NAMALWA (cell line): ENCODE results near the gene GALNT11.
A peak's percentile ranks its signal among the peaks of the same experiment; 100 is the strongest.
"Not testable (repeated sequence)": the region's sequence is repeated elsewhere in the genome, so short reads cannot be mapped to it uniquely, and the experiment has no call there.

ENCODE experiments used
- DNase-seq: peaks from one replicate; pipeline ENCODE4 v3.0.0-alpha.2; 2015; ENCODE audit warnings: low spot score

Gene GALNT11

DNA sequence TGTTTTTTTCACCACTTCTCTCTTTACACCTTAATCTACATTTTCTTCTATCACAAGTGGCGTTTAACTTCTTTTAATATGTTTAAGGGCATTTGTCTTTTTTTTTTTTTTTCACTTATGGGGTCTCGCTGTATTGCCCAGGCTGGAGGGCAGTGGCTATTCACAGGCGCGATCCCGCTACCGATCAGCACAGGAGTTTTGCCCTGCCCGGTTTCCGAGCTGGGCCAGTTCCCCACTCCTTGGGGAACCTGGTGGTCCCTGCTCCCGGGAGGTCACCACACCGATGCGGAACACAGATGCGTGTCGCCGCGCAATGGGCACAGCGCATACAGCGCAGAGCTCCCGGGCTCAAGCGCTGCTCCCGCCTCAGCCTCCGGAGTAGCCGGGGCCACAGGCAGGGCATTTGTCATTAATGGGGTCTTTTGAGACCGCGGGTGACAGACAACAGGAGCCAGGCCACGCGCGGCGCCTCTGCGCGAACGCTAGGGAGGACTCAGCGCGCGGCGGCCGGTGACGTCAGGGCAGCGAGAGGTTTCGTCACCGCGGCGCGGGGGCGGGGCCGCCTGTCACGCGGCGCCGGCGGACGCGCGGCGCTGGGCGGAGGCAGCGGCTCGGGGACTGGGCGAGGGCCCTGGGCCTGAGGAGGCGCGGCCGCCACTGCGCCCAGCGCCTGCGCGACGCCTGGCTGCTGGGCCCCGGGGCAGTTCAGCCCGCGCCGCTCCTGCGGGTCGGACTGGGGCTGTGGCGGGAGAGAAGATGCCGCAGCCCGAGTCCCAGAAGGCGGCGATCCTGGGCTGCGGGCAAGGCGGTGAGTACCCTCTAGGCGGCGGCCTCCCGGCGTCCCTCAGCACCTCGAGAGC lies at the start of gene GALNT11:
TSS of gene GALNT11 (plus strand) at position 598 of the 860 bp plus-strand sequence. CDS start 68,554 bp downstream, outside the sequence.
- DNase-seq = no peak

DNA sequence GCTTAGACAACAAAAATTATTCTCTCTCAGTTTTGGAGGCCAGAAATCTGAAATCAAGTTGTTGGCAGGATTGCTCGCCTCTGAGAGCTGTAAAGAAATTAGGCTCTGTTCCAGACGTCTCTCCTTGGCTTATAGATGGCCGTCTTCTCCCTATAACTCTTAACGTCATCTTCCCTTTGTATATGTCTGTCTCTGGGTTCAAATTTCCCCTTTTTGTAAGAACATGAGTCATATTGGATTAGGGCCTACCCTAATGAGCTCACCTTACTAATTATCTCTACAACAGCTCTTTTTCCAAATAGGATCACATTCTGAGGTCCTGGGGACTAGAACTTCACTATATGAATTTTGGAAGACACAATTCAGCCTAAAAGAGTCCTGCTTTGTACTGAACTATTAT lies 46.9 kb upstream of the GALNT11 start:
- no peak for DNase-seq

DNA sequence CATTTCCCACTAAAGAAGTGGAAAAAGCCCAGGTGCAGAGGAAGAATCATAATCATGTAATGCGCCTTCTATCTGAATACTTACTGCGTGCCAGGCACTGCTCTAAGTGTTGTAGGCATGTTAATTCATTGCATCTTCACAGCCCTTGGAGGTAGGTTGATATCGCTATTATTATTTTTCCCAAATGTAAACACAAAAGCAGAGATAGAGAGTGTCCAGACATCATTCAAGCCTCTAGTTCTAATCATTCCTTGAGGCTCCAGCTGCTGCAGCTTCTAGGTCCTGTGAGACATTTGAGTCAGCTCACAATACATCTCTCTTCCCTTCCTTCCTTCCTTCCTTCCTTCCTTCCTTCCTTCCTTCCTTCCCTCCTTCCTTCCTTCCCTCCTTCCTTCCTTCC lies 44.3 kb upstream of the GALNT11 start:
- DNase-seq = no peak

DNA sequence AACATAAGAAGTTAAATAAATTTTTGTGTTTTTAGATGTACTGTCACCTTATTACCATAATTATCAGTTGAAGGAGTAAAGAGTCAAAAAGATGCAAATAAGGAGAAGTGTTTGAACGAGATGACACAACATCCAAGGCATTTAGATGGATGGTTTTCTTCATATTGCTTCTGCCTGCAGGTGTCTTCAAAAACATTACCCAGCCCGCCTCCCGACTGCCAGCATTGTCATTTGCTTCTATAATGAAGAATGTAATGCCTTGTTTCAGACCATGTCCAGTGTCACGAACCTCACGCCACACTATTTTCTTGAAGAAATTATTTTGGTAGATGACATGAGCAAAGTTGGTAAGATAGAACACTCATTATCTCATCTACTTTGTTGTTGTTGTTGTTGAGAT lies 42.7 kb upstream of the GALNT11 start:
- DNase-seq = no peak

DNA sequence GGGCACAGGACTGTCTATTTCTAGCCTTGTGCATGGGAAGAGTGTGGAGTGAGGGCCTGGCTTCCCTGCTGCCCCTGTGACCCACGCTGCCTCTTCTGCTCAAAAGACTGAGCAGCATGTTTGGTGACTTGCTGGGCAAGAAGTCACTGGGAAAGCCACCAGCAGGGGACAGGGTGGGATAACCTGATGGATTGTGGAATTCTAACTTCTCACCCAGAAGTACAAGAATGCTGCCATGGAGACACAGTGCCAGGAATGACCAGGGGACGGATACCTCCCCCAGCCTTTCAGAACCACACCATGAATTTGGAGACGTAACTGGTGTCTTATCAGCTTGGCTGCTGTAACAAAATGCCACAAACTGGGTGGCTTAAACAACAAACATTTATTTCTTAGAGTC lies 40.9 kb upstream of the GALNT11 start:
- no peak for DNase-seq

DNA sequence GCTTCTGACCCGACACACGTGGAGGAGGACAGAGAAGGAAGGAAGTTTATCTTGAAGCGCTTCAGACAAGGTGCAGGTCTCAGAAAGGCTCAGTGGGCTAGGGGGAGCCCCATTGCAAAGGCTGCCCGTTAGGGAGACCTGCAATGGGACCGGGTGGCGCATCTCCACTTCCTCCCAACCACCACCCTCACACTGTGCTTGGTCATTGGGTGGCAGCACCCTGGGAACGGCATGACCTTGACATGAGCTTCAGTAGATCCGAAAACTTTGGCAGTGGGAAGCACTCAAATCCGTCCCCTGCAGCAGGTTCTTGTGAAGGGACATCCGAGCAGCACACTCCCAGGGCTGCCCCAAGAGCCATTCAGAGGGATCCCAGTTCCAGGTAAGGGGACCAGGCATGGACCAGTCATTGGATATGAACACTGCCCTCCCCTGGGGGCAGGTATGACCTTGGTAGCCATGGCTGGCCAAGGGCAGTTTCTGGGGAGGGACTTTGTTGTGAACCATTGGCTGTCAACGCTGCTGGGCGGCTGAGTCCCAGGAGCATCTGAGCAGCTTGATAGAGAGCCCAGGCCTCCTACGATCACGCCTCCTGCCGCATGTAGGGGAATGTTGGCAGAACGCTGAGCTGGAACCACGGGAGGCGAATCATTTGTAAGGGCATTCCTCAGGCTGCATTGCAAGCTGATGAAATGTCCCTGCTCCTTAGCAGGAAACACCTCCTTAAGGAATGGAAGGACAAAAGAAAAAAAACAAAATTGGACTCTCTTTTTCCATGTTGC lies 37.5 kb upstream of the GALNT11 start:
- no peak for DNase-seq

DNA sequence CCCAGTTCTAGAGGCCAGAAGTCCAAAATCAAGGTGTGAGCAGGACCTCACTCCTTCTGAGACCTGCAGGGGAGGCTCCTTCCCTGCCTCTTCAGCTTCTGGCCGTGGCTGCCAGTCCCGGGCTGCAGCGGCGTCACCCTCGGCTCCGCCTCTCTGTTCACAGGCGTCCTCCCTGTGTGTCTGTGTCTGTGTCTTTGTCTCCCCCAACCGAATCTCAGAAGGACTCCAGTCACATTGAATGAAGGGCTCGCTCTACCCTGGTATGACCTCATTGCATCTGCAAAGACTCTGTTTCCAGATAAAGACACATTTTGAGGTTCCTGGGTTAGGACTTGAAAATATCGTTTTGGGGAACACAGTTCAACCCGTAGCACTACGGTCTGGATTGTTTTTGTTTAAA lies 33.1 kb upstream of the GALNT11 start:
- peak; percentile 39 for DNase-seq

DNA sequence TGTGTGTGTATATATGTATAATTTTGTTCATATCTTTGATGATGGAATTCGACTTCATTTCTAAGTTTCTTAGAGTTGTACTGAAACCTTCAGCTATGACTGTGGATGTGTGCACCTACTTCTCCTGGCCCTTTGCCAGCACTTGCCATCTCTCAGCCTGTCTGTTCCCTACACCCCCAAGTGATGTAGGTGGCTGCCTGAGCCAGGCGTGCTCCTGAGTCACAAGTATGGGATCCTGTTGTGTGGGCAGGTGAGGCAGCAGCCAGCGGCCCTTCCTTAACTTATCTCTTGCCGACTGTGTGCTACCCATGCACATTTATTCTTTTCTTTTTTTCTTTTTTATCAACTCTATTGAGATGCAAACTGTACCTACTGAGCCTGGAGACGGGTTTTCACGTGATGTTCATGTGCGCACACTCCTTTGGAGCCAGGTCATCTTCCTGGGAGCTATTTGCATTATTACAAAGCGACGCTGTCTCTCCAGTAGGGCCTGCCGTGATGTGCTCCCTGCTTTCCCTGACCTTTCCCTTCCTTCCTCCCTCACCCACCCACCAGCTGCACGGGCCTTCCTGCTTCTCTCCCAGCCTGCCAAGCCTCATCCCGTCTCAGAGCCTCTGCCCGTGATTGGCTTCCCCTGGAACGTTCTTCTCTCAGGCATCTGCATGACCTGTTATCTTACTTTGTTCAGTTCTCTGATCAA lies 31.3 kb upstream of the GALNT11 start:
- DNase-seq = no peak

DNA sequence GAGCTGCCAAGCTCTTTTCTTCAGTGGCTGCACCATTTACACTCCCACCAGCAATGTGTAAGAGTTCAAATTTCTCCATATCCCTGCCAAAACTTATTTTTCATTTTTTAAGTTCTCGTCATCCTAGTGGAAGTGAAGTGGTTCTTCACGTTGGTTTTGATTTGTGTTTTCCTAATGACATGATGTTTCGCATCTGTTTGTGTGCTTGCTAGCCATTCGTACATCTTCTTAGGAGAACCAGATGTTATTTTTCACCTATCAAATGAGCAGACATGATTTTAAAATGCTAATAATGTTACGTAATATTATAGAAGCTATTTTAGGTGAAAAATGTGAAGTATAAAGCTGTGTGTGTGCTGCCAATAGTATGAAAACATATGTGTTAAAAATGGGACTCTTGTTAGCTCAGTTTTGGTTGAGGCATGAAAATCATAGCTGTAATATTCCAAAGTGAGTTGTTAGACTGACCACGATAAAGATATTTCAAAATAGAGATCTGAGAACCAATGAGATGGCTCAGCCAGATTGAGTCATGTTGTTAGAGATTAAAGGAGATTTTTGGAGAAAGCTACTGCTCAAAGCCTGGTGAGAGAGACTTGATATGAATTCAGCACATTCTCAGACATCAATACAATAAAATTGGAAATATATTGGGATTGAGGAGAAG lies 25.9 kb upstream of the GALNT11 start:
- no peak for DNase-seq

DNA sequence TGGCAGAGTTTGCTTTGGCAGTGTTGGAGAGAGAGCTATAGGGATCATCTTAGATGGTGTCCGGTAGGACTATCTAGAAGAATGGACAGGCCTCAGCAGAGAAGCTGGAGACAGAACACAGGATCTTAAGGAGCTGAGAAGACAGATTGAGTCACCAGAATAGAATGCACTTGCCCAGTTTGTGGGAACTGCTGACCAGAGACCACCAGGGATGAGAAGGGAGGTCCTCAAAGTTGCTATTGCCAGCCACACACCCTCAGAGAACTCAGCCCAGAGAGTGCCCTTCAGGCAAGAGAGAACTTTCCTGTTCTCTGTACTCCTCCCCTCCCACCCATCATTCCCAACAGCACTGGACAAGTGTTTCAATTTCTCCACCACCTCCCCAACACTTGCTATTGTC lies 25.3 kb upstream of the GALNT11 start:
- DNase-seq = no peak

DNA sequence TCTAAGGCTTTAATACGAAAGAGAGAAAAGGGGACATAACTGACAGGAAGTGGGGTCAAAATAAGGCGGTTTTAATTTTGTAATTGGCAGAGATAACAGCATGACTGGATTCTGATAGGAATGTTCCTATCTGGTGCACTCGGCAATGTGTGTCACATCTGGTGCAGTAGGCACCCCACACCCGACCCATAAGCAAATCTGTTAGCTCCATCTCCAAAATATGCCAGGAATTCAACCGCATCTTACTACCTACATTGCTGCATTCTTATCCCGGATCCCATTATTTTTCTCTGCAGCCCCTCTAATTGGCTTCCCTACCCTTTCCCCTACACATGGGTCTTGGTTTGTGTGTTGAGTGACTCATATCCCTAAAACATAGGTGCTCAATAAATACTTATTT lies 19.1 kb upstream of the GALNT11 start:
- no peak for DNase-seq

DNA sequence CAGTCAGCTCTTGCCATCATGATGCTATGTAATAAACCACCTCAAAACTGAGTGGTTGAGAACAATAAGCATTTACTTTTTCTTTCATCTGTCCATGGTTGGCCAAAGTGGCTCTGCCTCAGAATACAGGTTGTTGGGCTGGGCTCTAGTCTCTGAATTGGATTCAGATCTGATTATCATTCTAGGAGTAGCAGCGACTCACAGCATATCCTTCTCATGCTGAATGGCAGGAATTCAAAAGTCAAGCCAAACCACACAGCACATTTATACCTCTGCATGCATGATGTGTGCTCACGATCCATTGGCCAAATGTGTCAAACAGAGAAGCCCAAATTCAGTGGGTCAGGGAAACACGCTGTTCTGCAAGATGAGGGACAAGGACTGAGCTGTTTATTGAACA lies 13.6 kb upstream of the GALNT11 start:
- no peak for DNase-seq

DNA sequence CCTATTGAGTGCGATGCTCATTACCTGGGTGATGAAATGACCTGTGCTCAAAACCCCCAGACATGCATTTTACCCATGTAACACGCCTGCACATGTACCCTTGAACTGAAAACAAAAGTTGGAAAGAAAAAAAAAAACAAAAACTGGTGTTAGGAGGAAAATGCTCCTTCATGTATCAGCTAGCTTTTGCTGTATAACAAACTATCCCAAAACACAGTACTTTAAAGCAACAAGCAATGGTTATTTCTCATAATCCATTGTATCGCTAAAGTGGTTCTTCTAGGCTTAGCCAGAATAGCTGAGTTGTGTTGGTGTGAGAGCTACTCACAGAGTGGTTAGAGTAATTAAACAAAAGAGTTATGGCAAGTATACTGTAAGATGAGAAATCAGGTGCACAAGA lies 12.2 kb upstream of the GALNT11 start:
- no peak for DNase-seq

DNA sequence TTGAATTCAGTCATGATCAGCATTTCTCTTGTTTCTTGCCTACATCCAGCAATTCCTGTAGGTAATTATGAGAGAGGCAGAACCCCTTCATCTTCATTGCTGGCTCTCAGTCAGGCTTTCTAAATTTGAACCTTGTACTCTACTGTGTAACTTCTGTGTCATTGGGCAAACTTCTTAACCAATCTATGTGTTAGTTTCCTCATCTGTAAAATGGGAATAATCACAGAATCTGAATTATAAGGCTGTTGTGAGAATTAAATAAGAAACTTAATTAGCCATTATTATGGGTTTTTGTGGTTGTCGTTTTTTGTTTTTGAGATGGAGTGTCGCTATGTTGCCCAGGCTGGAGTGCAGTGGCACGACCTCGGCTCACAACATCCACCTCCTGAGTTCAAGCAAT lies 11.5 kb upstream of the GALNT11 start:
- no peak for DNase-seq

DNA sequence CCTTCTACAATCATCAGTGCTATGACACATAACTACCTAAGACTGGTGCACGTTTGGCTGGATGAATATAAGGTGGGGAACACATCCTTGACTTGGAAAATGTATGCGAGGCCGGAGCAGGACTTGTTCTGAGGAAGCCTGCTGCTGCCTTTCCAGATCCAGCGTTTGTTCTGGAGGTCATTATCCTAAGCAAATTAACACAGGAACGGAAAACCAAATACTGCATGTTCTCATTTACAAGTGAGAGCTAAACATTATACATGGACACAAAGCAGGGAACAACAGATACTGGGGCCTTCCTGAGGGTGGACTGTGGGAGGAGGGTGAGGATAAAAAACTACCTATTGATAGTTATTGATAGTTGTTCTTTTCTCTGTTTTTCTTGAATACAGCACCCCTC lies 10.8 kb upstream of the GALNT11 start:
- DNase-seq = no peak

DNA sequence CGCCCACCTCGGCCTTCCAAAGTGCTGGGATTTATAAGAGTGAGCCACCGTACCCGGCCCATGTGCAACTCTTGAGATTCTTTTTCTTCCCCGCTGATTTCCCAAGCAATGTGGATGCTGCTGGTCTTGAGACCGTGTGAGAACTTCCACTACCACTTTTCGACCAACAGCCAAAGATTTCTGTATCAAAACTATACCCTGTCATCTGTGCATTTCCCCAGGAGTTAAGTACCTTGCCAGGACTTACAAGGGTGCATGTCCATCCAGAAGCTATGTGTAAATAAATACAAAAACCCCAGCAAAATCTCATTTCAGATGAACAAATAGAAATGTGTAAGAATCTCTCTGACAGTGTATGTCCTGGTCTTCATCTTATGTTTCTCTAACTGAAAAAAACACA lies 9.9 kb upstream of the GALNT11 start:
- no peak for DNase-seq

DNA sequence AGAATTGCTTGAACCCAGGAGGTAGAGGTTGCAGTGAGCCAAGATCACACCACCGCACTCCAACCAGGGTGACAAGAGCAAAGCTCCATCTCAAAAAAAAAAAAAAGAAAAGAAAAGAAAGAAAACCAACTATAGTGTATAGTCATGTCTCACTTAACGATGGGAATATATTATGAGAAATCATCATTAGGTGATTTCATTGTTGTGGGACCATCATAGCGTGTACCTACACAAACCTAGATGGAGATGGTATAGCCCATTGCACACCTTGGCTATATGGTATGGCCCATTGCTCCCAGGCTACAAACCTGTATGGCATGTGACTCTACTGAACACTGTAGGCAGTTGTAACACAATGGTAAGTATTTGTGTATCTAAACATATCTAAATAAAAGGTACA lies 8.5 kb upstream of the GALNT11 start:
- no peak for DNase-seq

DNA sequence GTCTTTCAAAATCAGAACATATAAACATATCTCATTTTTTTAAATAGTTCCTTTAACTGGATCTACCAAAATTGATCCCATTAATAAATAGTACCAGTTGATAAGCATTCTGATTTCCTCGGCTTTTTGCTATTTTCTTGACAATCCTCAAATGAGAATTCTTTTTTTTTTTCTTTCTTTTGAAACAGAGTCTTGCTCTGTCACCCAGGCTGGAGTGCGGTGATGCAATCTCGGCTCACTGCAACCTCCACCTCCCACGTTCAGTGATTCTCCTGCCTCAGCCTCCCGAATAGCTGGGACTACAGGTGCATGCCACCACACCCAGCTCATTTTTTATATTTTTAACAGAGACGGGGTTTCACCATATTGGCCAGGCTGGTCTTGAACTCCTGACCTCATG lies 7.8 kb upstream of the GALNT11 start:
- DNase-seq = not testable (repeated sequence)

DNA sequence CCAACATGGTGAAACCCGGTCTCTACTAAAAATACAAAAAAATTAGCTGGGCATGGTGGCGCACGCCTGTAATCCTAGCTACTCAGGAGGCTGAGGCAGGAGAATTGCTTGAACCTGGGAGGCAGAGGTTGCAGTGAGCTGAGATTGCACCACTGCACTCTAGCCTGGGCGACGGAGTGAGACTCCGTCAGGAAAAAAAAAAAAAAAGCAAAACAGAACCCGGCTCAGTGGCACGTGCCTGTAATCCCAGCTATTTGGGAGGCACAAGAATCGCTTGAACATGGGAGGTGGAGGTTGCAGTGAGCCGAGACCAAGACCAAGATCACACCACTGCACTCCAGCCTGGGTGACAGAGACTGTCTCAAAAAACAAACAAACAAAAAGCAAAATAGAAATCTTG lies 3.7 kb upstream of the GALNT11 start:
- not testable (repeated sequence) for DNase-seq

DNA sequence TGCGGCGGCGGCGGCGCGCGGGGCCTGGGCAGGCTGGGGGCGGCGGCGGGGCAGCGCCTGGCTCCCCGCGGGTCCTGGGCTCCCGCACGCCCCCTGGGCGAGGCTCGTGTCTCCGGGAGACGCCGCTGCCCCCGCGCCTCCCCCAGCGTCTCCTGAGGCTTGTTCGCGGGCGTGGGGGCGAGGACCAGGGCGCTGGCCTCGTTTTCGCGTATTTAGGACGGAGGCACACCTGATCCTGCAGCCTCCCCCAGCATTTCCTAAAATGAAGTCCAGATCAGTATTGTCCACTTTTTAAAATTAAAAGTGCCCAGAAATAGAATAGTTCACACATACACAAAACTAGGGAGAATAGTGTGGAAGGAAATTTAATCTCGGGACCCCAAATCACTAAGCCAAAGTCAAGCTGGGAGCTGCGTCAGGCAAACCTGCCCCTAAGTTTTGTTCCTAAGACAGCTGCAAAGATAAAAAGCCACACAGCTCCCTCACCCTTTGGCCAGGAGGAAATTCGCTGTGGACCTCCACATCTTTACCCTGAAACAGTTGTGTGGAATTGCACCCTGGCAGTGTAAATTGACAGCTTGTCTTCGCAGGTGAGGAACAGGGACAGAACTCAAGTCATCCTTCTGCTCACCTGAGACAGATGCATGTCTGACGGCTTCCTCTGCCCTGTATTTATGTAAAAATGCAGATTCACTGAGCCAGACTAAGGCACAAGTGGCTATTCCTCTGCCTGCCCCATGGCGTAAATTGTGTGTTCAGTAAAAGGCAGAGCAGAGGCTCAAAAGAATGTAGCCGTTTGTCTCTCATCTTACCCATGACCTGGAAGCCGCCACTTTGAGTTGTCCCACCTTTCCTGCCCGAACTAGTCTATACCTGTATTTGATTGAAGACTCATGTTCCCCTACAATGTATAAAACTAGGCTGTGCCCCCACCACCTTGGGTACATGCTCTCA lies 740 bp downstream of the GALNT11 start:
- no peak for DNase-seq
